DOHH2 (cell line): Measurements from ENCODE around the gene CPNE2.

ENCODE experiments used
- CTCF ChIP-seq: fragments of 200-600 bp; sonication (generic); IDR thresholded peaks from one replicate; pipeline ENCODE4 v1.5.1; 2014; ENCODE audit warnings: antibody characterized with exemption, mild to moderate bottlenecking, low read depth, low read length; ENCODE audit not compliant: poor library complexity, severe bottlenecking
- EZH2phosphoT487 ChIP-seq: fragments of 200-600 bp; sonication (generic); IDR thresholded peaks from 2 replicates; pipeline ENCODE4 v1.6.1; 2017; ENCODE audit warnings: borderline replicate concordance, mild to moderate bottlenecking, antibody characterized with exemption, low read length, moderate library complexity, mixed read lengths

- no peak for TF ChIP-seq CTCF
- TF ChIP-seq EZH2phosphoT487: no peak
Measured at GRCh38 chr16:57157533-57157932, 65.2 kb downstream of the CPNE2 start.
